Posterior vena cava (tissue), 2 donors: ENCODE data around the gene REG3A. TPM values are rescaled to one million over a fixed set of nuclear protein-coding genes. Genes with fewer than 3 reads are reported as not detected.

ENCODE experiments used
- DNase-seq: peaks from one replicate; pipeline ENCODE4 v3.0.0-alpha.2; 2020; ENCODE audit warnings: low spot score
- intact Hi-C, 2 donors: fragments of 100-400 bp; cut with DNase I; formaldehyde crosslinking; loops; one replicate each; pipeline versions ENCODE4 v1.14.1 to v1.14.2; 2022 to 2023
- total RNA-seq, 2 donors: library from RNA; stranded (reverse); fragmentation: NEBNext Ultra II Directional; extraction: Animal tissue kit (Norgen Biotek cat#: 25700); gene quantifications; one replicate each; pipeline ENCODE4 v1.2.1, GENCODE V29; 2021
- donor health status: DM: yes; HTN: yes; CAD: no.
- donor health status: DM: yes; HTN: yes; CAD: no.

Gene REG3A
- total RNA-seq, 2 donors from 2014 or later: 2.5 TPM; not detected in 1

DNA sequence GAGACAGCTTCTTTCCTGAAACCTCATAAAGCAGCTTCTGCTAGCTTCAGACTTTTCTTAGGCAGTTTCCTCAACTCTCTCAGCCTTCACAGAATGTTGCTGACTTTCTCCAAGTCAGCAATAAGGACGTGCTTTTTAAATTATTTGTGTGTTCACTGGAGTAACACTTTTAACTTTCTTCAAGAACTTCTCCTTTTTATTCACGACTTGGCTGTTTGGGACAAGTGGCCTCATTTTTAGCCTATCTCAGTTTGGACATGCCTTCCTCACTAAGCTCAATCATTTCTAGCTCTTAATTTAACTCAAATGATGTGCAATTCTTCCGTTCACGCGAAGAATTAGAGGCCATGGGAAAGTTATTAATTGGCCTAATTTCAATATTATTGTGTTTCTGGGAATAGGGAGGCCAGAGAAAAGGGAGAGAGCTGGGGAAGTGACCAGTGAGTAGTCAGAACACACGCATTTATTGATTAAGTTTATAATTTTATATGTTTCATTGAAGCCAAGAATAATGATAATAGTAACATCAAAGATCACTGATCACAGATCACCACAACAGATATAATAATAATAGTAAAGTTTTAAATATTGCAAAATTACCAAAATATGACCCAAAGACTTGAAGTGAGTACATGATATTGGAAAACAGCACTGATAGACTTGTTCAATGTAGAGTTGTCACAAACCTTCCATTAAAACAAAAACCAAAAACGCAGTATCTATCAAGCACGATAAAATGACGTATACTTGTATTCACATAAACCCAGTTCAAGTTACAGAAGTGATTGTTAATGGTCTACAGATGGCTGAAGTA is 34.4 kb downstream of the REG3A start:
- intact Hi-C loops: no loop called here
- DNase-seq: no peak

DNA sequence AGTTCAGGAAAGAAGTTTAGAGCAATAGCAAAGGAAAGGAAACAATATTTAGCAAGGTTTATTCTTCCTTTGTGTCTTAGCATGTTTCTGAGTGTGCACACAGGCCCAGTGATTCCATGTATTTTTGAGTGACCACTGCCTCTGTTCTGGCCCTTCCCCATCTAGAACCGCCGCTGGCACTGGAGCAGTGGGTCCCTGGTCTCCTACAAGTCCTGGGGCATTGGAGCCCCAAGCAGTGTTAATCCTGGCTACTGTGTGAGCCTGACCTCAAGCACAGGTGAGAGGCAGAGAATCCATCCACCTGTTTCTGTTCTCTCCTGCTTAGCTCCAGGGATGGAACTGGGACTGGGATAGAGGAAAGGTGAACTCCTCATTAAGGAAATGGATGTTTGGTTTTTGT is 36.9 kb downstream of the REG3A start:
- no peak for DNase-seq
- intact Hi-C loops: no loop called here

DNA sequence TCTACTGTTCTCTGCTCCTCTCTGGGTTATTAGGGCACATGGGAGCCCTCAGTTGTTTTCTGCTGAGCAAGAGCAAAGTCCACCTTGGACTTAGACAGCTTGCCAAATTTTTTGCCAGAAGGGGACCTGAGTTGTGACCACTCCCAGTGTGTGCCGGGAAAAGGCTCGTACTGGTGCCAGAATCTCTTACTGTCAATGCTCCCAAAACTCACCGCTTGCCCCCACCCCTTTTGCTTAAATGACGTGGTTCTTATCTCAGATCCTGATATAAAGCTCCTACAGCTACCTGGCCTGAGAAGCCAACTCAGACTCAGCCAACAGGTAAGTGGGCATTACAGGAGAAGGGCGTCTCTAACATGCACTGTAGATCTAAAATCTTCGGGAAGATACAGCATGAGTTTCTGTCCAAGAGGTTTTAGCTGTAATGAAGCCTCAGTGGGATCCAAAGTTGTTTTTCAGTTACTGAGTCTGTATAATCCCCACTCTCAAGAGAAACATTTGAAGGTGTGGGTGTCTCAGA is 39.3 kb downstream of the REG3A start, which contains the start of gene REG1A:
TSS of gene REG1A (plus strand) at position 295 of the 520 bp plus-strand sequence. CDS start 374 bp downstream, outside the sequence.
- no peak for DNase-seq
- intact Hi-C loops: no loop called here

DNA sequence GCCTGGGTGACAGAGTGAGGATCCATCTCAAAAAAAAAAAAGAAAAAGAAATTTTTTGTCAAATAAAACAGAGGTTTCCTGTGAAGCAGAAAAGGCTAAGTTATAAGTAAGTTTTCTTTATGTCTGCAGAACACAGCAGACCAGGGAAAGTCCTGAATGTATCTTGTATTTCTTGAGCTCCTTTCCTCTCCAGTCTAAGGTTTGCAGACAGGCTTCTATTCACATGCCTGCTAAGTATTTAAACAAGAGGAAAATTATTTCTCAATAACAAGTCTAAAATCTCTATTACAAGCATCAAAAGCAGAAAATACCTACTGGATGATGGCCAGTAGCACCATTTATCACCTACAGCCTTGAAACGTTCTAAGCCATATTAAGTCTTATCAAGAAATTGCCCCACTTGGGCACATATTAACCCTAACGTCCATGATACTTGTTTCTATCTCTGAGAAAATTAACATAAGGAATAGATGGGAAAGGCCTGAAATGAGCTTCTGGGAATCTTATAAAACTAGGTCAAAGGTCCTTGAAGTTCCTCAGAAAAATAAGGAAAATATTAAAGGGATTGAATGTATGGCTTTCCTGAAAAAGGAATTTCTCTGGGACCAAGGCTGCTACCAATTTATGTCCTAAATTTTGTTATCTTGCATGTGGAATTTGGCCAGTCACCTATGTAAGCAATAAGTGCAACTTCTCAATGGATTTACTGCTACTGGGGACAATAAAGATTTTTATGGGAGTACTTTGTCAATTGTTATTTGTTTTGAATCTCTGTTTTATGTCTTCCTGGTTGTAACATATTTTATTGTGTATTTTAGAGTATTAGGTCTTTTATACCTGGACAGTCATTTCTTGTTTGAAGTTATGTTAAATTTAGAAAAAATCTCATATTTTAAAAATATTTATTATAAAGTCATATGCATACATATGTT is 42.3 kb downstream of the REG3A start:
- intact Hi-C loops: loop anchor here in 1 of 2 donors (1.0 kb wide), 1 partner anchor 14 kb away; no protein-coding TSS in a partner anchor

DNA sequence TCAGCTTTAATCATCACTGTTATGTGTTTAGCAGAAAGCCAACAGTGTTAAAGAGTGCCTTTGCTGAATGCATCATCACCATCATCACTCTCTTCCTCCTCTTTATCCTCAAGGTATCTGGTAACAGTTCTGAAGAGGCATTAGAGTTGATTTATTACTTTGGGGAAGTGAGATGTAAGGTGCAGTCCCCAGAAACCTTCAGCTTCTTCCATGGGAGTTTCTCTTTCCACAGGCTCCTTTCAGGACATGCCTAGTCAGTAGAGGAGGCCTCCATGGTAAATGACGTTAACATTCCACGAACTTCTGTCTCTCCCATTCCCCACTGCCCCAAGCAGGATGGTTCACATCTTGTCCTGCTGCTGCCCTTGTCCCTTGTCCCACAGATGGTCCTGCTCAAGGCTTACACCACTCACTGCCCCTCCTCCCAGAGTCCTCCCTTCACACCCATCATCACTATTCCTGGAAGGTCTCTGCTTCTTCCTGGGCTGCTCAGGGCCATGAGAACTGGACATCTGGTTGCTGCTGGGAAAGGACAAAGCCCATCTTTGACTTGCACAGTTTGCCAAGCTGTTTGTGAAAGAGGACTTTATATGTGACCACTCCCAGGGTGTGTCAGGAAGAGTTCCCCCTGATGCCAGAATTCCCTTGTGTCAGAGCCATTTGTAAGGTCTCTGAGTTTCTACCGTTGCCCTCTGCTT is 44.6 kb downstream of the REG3A start:
- intact Hi-C loops: no loop called here
- no peak for DNase-seq

More for the DNA sequence above, 42.3 kb downstream of the REG3A start:
- DNase-seq: no peak

DNA sequence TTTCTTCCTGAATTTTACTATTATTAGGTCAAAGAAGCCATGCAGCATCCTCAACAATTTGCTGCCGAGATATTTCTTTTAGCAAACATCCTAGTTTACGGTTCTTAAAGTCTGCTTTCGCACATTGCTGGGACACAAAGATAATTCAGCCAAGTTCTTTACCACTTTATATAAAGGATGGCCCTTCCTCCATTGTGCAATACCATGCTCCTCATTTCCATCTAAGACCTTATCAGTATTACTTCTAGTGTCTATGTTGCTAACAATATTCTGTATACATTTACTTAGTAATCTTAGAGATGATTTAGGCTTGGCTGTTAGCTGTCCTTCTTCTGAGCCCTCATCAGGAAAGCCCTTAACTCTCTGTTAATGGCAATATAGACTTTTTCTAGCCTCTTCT is 47.3 kb downstream of the REG3A start:
- intact Hi-C loops: no loop called here

More for the DNA sequence above, 47.3 kb downstream of the REG3A start:
- no peak for DNase-seq

Other genes with a start within 250 kb of the REG3A start
- under 1 TPM in 1 of 2 donors, not detected in 1; 0.52 TPM for gene REG3G, start 134.1 kb downstream of the REG3A start, total RNA-seq
- gene REG1B, start 71.8 kb downstream of the REG3A start, total RNA-seq: 1 to 10 TPM in 1 of 2 donors, under 1 TPM in 1; 0.69 to 3.4 TPM
- 1 to 10 TPM in 1 of 2 donors, not detected in 1; 3.8 TPM for gene REG1A, start 39.3 kb downstream of the REG3A start, total RNA-seq